ENCODE measurements around the gene LRP5.

The LRP5 gene

GRCh38 chr11:68350759-68351449 is 38.5 kb downstream of the LRP5 start:
- DNase-seq: no peak

DNA sequence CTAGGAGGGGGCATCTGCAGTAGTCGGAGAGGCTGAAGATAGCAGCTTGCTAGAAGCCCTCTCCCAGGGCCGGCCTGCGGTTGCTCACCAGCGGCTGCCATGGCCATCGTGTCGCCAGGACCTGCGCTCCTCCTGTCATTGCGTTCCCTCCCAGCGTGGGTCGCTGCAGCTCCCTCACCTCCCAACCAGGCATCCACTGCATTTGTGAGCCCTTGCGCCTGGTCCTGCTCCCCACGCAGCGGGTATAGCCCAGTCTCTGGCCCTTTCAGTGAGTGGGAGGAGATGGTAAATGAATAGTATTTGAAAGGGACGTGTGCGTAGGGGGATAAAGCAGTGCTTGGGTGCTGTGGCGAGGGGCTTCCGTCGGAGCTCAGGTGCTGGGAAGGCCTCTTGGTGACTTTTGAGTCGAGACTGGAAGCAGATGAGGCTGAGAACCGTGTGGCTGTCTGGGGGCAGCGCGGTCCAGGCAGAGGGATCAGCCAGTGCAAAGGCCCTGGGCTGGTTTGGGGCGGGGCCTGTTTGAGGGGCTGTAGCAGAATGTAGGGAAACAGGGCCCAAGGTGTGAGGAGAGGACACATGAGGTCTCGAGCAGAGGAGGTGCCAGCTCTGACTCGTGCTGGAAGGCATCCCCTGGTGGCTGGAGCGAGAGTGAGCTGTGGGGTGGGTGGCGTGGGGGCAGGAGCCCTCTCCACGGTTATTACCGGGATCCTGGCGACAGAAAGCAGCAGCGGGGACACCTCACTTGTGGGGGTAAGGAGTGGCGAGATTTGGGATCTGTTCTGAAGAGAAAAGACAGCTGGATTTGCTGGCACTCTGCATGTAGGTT is 39.3 kb downstream of the LRP5 start:
- DNase-seq: no peak

- no peak for DNase-seq
These were observed 40.2 kb downstream of the LRP5 start for GRCh38 chr11:68352591-68352990.

DNA sequence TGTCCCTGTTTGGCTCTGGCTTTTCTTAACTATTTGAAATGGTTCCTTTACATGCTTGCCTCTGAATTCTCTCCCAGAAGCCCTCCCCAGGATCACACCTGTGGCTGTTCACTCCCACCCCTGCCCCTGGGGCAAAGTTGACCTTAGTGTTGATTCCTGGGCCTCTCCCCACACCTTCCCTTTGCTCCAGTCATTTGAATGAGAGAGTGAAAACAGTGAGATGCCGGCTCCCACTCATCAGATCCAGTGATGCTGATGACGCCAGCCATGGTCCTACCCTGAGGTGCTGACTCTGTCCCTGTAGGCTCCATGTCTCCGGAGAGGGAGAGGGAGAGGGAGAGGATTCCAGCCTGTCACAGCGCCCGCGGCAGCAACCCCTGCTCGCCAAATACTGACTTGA is 40.7 kb downstream of the LRP5 start:
- DNase-seq: no peak

DNA sequence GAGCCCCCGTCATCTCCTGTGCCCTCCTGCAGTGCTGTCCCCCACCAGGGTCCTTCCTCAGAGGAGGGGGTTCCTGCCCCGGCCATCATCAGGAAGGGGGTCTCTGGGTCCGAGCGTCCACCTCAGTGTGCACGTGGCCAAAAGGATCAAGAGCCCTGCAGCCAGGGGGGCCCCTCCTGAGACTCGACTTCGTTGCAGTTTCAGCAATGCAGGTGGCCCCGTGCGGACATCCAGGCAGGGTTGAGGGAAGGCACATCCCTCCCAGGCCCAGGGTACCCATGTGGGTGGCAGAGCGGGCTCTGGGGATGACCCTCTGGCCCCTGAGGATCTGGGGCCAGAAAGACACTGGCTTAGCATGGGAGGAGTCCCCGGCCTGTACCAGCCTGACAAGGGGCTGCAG is 41.3 kb downstream of the LRP5 start:
- no peak for DNase-seq

DNA sequence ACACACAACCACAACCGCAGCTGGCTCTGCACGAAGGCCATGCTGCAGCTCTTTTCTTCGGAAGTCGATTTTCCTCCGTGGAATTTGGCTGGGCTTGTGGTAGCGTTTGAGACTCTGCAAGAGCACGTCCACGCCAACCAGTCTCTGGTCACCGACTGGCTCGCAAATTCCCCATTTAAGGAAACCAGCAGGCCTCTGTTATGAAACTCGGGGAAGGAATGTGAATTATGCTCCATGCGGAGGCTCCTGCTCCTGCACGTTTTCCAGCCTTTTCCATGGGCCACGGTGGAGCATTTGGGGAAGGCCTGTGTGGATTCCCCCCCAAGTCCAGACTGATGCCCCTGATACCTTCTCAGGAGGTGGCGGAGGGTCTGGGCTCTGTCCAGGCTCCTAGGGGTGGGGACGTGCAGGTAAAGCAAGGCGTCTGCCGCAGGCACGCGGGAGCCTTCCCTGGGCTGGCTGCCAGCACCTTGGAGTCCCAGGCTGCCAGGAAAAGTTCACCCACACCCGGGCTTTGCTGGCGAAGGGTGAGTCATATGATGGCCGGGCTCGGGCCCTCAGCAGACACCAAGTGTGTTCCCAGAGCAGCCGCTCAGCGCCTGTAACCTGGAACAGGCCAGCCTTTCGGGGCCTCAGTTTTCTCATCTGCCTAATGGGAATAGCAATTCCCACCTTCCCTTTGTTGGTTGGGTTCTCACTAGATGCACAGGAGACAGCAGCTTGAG is 41.9 kb downstream of the LRP5 start:
- DNase-seq: no peak

- no peak for DNase-seq
These were observed 43.1 kb downstream of the LRP5 start for GRCh38 chr11:68355471-68355870.

- no peak for DNase-seq
These were observed 45.2 kb downstream of the LRP5 start for GRCh38 chr11:68357568-68357967.

- DNase-seq: no peak
These were observed 46.0 kb downstream of the LRP5 start for GRCh38 chr11:68358416-68358815.

DNA sequence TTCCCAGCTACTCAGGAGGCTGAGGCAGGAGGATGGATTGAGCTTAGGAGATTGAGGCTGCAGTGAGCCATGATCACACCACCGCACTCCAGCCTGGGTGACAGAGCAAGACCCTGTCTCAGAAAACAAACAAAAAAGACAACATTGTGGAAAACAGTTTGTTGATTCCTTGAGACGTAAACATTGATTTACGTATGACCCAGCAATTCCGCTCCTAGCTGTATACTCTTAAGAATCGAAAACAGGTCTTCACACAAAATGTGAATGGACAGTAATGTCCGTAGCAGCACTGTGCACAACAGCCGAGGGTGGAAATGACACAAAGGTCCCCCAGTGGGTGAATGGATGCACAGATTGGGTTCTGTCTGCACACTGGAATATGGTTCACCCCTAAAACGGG is 49.3 kb downstream of the LRP5 start:
- DNase-seq: no peak

GRCh38 chr11:68362801-68363379 is 50.5 kb downstream of the LRP5 start:
- no peak for DNase-seq

DNA sequence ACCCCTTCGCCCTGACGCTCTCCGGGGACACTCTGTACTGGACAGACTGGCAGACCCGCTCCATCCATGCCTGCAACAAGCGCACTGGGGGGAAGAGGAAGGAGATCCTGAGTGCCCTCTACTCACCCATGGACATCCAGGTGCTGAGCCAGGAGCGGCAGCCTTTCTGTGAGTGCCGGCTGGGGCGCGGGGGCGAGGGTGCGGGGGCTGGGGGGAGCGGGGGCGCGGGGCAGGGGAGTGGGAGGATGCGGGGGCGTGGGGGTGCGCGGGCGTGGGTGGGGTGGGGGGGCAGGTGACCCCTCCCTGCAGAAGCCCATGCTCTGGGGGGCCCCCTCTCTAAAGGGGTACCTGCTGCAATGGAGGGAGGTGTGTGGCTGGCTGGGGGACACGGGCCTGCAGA is 51.4 kb downstream of the LRP5 start:
- DNase-seq: no peak

GRCh38 chr11:68364581-68364980 is 52.2 kb downstream of the LRP5 start:
- no peak for DNase-seq

DNA sequence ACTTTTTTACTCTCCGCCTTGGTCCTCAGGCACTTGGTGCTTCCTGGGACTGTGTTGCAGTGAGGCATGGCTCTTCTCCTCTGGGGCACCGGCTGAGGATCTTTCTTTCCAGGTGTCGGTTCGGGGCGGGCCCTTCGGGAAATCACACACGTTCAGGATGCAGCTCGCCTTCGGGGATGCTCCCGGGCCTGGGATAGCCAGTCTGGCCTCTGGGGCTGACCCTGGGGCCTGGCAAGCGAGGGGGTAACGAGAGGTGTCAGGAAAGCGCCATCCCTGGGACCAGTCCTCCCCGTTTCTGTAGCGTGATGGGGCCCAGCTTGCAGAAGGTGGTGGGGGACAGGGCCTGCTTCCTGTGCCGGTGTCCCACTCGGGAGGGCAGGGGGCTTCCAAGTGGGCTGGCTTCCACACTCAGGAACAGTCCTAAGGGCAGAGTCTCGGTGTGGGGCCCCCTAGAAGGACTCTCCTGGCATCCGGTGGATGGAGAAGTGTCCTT is 53.6 kb downstream of the LRP5 start:
- DNase-seq: no peak

GRCh38 chr11:68367252-68367651 is 54.9 kb downstream of the LRP5 start:
- no peak for DNase-seq

DNA sequence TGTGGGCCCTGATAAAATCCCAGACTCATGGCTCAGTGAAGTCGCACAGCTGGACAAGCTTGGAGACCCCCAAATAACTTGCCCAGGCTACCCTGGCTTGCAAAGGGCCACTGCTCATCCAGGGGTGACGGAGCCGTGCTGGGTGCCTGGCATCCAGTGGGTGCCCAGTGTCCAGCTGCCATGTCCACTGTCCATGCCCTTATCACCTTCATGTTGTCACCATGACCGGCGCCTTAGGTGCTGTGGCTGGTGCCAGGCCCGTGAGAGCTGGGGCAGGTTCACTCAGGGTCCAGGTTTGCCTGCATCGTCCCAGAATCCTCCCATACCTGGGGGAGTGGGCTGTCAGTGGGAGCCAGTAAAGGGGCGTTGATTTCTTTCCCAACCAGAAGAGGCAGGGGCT is 57.4 kb downstream of the LRP5 start:
- DNase-seq: no peak

- no peak for DNase-seq
These were observed 58.1 kb downstream of the LRP5 start for GRCh38 chr11:68370211-68371111.

DNA sequence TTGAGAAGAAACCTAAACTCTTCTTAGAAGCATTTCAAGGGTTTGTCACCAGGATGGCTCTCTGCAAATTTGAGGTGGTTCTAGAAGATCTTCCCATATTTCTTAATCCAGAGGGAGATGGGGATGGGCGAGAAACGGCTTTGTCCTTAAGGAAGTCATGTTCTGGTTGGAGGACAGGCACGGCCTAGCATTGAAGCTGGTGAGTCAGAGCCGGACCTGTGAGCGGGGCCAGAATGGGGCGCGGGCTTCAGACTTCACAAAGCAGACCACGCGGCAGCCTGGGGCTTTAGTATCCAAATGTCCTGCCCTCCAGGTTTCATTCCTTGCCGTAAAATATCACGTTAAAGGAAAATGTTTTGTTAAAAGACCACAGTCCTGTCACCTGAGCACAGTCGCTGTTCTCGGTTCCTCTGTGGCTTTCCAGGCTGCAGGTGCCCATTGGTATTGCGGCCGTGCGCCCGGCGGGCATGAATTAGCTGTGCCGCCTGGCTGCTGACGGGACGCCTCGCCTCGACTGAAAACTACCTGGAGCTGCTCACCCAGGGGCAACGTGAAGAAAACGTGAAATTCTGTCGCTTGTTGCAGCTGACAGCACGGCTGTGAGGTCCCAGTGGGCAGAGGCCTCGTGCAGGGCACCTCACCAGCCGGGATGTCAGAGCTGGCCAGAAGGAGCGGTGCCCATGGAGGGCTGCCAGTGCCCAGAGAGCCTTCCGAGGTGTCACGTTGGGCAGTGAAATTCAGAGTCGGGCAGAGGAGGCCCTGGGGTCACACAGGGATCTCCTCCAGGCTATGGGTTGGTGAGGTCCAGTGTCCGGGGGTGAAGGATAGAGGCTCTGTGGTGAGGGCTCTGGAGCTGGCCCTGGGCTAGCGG is 59.0 kb downstream of the LRP5 start:
- no peak for DNase-seq

DNA sequence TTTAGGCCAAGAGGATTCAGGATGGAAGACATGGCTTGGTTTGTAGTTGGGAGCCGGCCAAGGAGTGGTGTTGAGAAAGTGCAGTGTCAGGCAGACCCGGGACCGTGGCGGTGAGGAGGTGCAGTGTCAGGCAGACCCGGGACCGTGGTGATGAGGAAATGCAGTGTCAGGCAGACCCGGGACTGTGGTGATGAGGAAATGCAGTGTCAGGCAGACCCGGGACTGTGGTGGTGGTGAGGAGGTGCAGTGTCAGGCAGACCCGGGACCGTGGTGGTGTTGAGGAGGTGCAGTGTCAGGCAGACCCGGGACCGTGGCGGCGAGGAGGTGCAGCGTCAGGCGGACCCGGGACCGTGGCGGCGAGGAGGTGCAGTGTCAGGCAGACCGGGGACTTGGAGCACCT is 59.7 kb downstream of the LRP5 start:
- no peak for DNase-seq

GRCh38 chr11:68372625-68373024 is 60.2 kb downstream of the LRP5 start:
- no peak for DNase-seq

GRCh38 chr11:68373189-68373814 is 60.9 kb downstream of the LRP5 start:
- DNase-seq: no peak

All from activated effector memory CD4-positive, alpha-beta T cell treated with Interleukin-2 at 50 U/mL for 16 hours (primary cell).